Measurements from ENCODE around the gene CACHD1. TPM values are rescaled to one million over a fixed set of nuclear protein-coding genes. Genes with fewer than 3 reads are reported as not detected.

Gene CACHD1
- total RNA-seq (2014; rRNA removed; shearing (Covaris generic)) (not detected in 2 replicates), total RNA-seq (2022) (not detected in 2 replicates), Bru-seq, nascent RNA (percentile 1 among the genes with signal in this experiment), BruChase-seq, experiment 1, labeled RNA remaining after a 6-hour chase (percentile 4 among the genes with signal in this experiment), BruChase-seq, experiment 2, labeled RNA remaining after a 2-hour chase (percentile 4 among the genes with signal in this experiment)
- long read RNA-seq, result 0 reads

- Histone ChIP-seq H3K9me2 (ENCODE audit: insufficient read depth, low read length) (no peaks in the 10 kb centered on the region), H3K79me2 (ENCODE audit: insufficient read depth, low read depth, low read length) (no peaks in the 10 kb centered on the region), H3K4me1 (ENCODE audit: insufficient read depth, low read length, poor library complexity, severe bottlenecking) (no peaks in the 10 kb centered on the region), H3K36me3 (ENCODE audit: insufficient read depth, low read length) (no peaks in the 10 kb centered on the region), H3K9me3 (ENCODE audit: low read length) (no peaks in the 10 kb centered on the region), H4K20me1 (ENCODE audit: insufficient read depth, low read length) (no peaks in the 10 kb centered on the region), H3K4me2 (ENCODE audit: low read length) (no peak within 1 kb of the TSS), H3K4me3 (ENCODE audit: low read depth, low read length, poor library complexity, severe bottlenecking) (no peak within 1 kb of the TSS), H3K27ac (ENCODE audit: low read depth, low read length, poor library complexity, severe bottlenecking) (no peak within 1 kb of the TSS), H2AFZ (ENCODE audit: low read length) (no peak within 1 kb of the TSS)
- intact Hi-C loops (cut with micrococcal nuclease; ENCODE audit: unreplicated experiment), result no loop called here
- no peak for TF ChIP-seq EZH2phosphoT487 (IDR thresholded peaks at IDR 0.05; ENCODE audit: borderline replicate concordance, low read depth, low read length)
- TF ChIP-seq, protein P1, sequence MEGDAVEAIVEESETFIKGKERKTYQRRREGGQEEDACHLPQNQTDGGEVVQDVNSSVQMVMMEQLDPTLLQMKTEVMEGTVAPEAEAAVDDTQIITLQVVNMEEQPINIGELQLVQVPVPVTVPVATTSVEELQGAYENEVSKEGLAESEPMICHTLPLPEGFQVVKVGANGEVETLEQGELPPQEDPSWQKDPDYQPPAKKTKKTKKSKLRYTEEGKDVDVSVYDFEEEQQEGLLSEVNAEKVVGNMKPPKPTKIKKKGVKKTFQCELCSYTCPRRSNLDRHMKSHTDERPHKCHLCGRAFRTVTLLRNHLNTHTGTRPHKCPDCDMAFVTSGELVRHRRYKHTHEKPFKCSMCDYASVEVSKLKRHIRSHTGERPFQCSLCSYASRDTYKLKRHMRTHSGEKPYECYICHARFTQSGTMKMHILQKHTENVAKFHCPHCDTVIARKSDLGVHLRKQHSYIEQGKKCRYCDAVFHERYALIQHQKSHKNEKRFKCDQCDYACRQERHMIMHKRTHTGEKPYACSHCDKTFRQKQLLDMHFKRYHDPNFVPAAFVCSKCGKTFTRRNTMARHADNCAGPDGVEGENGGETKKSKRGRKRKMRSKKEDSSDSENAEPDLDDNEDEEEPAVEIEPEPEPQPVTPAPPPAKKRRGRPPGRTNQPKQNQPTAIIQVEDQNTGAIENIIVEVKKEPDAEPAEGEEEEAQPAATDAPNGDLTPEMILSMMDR (conservative IDR thresholded peaks at IDR 0.05; ENCODE audit: low read length), result no peak
- POLR2A ChIA-PET, result no interaction called here
- no TSS peak for BruUV-seq (replicated peaks)
- CTCF ChIA-PET (ENCODE audit: unreplicated experiment), result no interaction called here
- DNase-seq (ENCODE audit: low spot score), result no peak
Observed at GRCh38 chr1:64469977-64470664, at the start of gene CACHD1. CACHD1 (plus strand) TSS chr1:64470129; CDS start chr1:64470745, 616 bp downstream.

DNA sequence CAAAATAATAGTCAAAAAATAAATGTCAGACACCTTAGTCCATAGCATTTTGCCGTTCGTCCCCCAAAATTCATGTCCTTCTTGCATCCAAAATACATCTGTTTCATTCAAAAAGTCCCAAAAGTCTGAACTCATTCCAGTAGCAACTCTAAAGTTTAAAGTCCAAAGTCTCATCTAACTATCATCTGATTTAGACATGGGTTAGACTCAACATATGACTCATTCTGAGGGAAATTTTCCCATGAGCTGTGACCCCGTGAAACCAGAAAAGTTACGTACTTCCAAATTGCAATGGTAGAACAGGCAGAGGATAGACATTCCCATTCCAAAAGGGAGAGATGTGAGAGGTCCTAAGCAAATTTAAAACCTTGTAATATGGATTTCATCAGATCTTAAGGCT lies 48.6 kb upstream of the CACHD1 start:
- no peaks in the 10 kb centered on the region for H3K9me3 ChIP-seq (ENCODE audit: low read length)
- POLR2A ChIA-PET, result no interaction called here
- no peak overlapping the region for H3K4me2 ChIP-seq (ENCODE audit: low read length)
- BruUV-seq (replicated peaks), result no TSS peak
- TF ChIP-seq, protein P1 (conservative IDR thresholded peaks at IDR 0.05; ENCODE audit: low read length), result no peak
- intact Hi-C loops (cut with micrococcal nuclease; ENCODE audit: unreplicated experiment), result no loop called here
- H3K36me3 ChIP-seq (ENCODE audit: insufficient read depth, low read length), result no peaks in the 10 kb centered on the region
- H3K9me2 ChIP-seq (ENCODE audit: insufficient read depth, low read length), result no peaks in the 10 kb centered on the region
- no peaks in the 10 kb centered on the region for H4K20me1 ChIP-seq (ENCODE audit: insufficient read depth, low read length)
- H3K79me2 ChIP-seq (ENCODE audit: insufficient read depth, low read depth, low read length), result no peaks in the 10 kb centered on the region
- no peak overlapping the region for H3K4me3 ChIP-seq (ENCODE audit: low read depth, low read length, poor library complexity, severe bottlenecking)
- DNase-seq (ENCODE audit: low spot score), result no peak
- CTCF ChIA-PET (ENCODE audit: unreplicated experiment), result no interaction called here
- H2AFZ ChIP-seq (ENCODE audit: low read length), result no peak overlapping the region
- H3K4me1 ChIP-seq (ENCODE audit: insufficient read depth, low read length, poor library complexity, severe bottlenecking), result no peaks in the 10 kb centered on the region
- no peak overlapping the region for H3K27ac ChIP-seq (ENCODE audit: low read depth, low read length, poor library complexity, severe bottlenecking)

GRCh38 chr1:64423526-64423925 lies 46.4 kb upstream of the CACHD1 start:
- Histone ChIP-seq H3K36me3 (ENCODE audit: insufficient read depth, low read length) (no peaks in the 10 kb centered on the region), H3K9me2 (ENCODE audit: insufficient read depth, low read length) (no peaks in the 10 kb centered on the region), H2AFZ (ENCODE audit: low read length) (no peak overlapping the region), H3K9me3 (ENCODE audit: low read length) (no peaks in the 10 kb centered on the region), H3K4me1 (ENCODE audit: insufficient read depth, low read length, poor library complexity, severe bottlenecking) (no peaks in the 10 kb centered on the region), H4K20me1 (ENCODE audit: insufficient read depth, low read length) (no peaks in the 10 kb centered on the region), H3K4me3 (ENCODE audit: low read depth, low read length, poor library complexity, severe bottlenecking) (no peak overlapping the region), H3K4me2 (ENCODE audit: low read length) (no peak overlapping the region), H3K27ac (ENCODE audit: low read depth, low read length, poor library complexity, severe bottlenecking) (no peak overlapping the region), H3K79me2 (ENCODE audit: insufficient read depth, low read depth, low read length) (no peaks in the 10 kb centered on the region)
- CTCF ChIA-PET (ENCODE audit: unreplicated experiment), result no interaction called here
- no TSS peak for BruUV-seq (replicated peaks)
- intact Hi-C loops (cut with micrococcal nuclease; ENCODE audit: unreplicated experiment), result no loop called here
- POLR2A ChIA-PET, result interaction anchor here (0.6 kb wide), 1 partner anchor 856 kb away, joined by 3 read pairs; no protein-coding TSS in a partner anchor
- TF ChIP-seq, protein P1 (conservative IDR thresholded peaks at IDR 0.05; ENCODE audit: low read length), result no peak
- no peak for TF ChIP-seq EZH2phosphoT487 (IDR thresholded peaks at IDR 0.05; ENCODE audit: borderline replicate concordance, low read depth, low read length)
- no peak for DNase-seq (ENCODE audit: low spot score)
